Measurements from ENCODE around the gene B3GNT5. TPM values are rescaled to one million over a fixed set of nuclear protein-coding genes. Genes with fewer than 3 reads are reported as not detected.
A peak's percentile ranks its signal among the peaks of the same experiment; 100 is the strongest.

Gene B3GNT5
- total RNA-seq, 1 experiment from 2014 or later: 8.6 TPM

GRCh38 chr3:183303690-183304089 lies 50.6 kb downstream of the B3GNT5 start:
- H3K27me3 ChIP-seq (ENCODE audit: low read length): no peaks in the 10 kb centered on the region
- no peaks in the 10 kb centered on the region for H4K20me1 ChIP-seq (ENCODE audit: insufficient read depth, low read depth, low read length)
- no peak overlapping the region for H3K4me2 ChIP-seq (ENCODE audit: low read depth, low read length, poor library complexity, severe bottlenecking)
- H3K27ac ChIP-seq (ENCODE audit: low read length): no peak overlapping the region
- H3K36me3 ChIP-seq (ENCODE audit: insufficient read depth, low read length): no peaks in the 10 kb centered on the region
- H3K9ac ChIP-seq (ENCODE audit: low read length): no peak overlapping the region
- H3K4me3 ChIP-seq (ENCODE audit: low read length): no peak overlapping the region
- no peak overlapping the region for H2AFZ ChIP-seq (ENCODE audit: low read length)
- peaks cover 22% of the 10 kb centered on the region for H3K4me1 ChIP-seq (ENCODE audit: low read length)
- no peaks in the 10 kb centered on the region for H3K79me2 ChIP-seq (ENCODE audit: low read length)
- no peaks in the 10 kb centered on the region for H3K9me3 ChIP-seq (ENCODE audit: low read length)
- no peak for DNase-seq
- no peaks in the 10 kb centered on the region for H3K9me2 ChIP-seq (replicated peaks; ENCODE audit: insufficient read depth, low read length)

- Histone ChIP-seq H2AFZ (ENCODE audit: low read length) (no peak overlapping the region), H3K4me1 (ENCODE audit: low read length) (peaks cover 22% of the 10 kb centered on the region), H3K36me3 (ENCODE audit: insufficient read depth, low read length) (peaks cover 4% of the 10 kb centered on the region; the same call in 1 of the 2 replicates), H3K79me2 (ENCODE audit: low read length) (no peaks in the 10 kb centered on the region), H3K27me3 (ENCODE audit: low read length) (no peaks in the 10 kb centered on the region), H3K9me3 (ENCODE audit: low read length) (no peaks in the 10 kb centered on the region), H3K9ac (ENCODE audit: low read length) (no peak overlapping the region), H3K4me3 (ENCODE audit: low read length) (no peak overlapping the region), H3K4me2 (ENCODE audit: low read depth, low read length, poor library complexity, severe bottlenecking) (no peak overlapping the region), H4K20me1 (ENCODE audit: insufficient read depth, low read depth, low read length) (no peaks in the 10 kb centered on the region), H3K9me2 (replicated peaks; ENCODE audit: insufficient read depth, low read length) (no peaks in the 10 kb centered on the region), H3K27ac (ENCODE audit: low read length) (no peak overlapping the region)
- DNase-seq: peak; percentile 56
Observed at GRCh38 chr3:183306798-183307671, 54.0 kb downstream of the B3GNT5 start.

- Histone ChIP-seq H3K27me3 (ENCODE audit: low read length) (no peaks in the 10 kb centered on the region), H3K4me1 (ENCODE audit: low read length) (peaks cover 29% of the 10 kb centered on the region), H3K9me2 (replicated peaks; ENCODE audit: insufficient read depth, low read length) (no peaks in the 10 kb centered on the region), H3K9ac (ENCODE audit: low read length) (no peak overlapping the region), H4K20me1 (ENCODE audit: insufficient read depth, low read depth, low read length) (no peaks in the 10 kb centered on the region), H2AFZ (ENCODE audit: low read length) (no peak overlapping the region), H3K9me3 (ENCODE audit: low read length) (no peaks in the 10 kb centered on the region), H3K4me3 (ENCODE audit: low read length) (no peak overlapping the region), H3K36me3 (ENCODE audit: insufficient read depth, low read length) (peaks cover 4% of the 10 kb centered on the region; the same call in 1 of the 2 replicates), H3K79me2 (ENCODE audit: low read length) (no peaks in the 10 kb centered on the region), H3K4me2 (ENCODE audit: low read depth, low read length, poor library complexity, severe bottlenecking) (no peak overlapping the region), H3K27ac (ENCODE audit: low read length) (no peak overlapping the region)
- no peak for DNase-seq
Observed at GRCh38 chr3:183307749-183308148, 54.7 kb downstream of the B3GNT5 start.

- no peak for DNase-seq
Observed at GRCh38 chr3:183308751-183309150, 55.7 kb downstream of the B3GNT5 start.

GRCh38 chr3:183309276-183309675 lies 56.2 kb downstream of the B3GNT5 start:
- Histone ChIP-seq H2AFZ (ENCODE audit: low read length) (no peak overlapping the region), H3K9me3 (ENCODE audit: low read length) (no peaks in the 10 kb centered on the region), H3K4me2 (ENCODE audit: low read depth, low read length, poor library complexity, severe bottlenecking) (no peak overlapping the region), H3K27ac (ENCODE audit: low read length) (no peak overlapping the region), H3K36me3 (ENCODE audit: insufficient read depth, low read length) (peaks cover 4% of the 10 kb centered on the region; the same call in 1 of the 2 replicates), H3K4me3 (ENCODE audit: low read length) (no peak overlapping the region), H3K9me2 (replicated peaks; ENCODE audit: insufficient read depth, low read length) (no peaks in the 10 kb centered on the region), H3K79me2 (ENCODE audit: low read length) (no peaks in the 10 kb centered on the region), H3K27me3 (ENCODE audit: low read length) (no peaks in the 10 kb centered on the region), H3K9ac (ENCODE audit: low read length) (no peak overlapping the region), H3K4me1 (ENCODE audit: low read length) (peaks cover 29% of the 10 kb centered on the region), H4K20me1 (ENCODE audit: insufficient read depth, low read depth, low read length) (no peaks in the 10 kb centered on the region)
- DNase-seq: no peak

More at GRCh38 chr3:183308751-183309150, 55.7 kb downstream of the B3GNT5 start:
- Histone ChIP-seq H3K79me2 (ENCODE audit: low read length) (no peaks in the 10 kb centered on the region), H3K4me1 (ENCODE audit: low read length) (peaks cover 29% of the 10 kb centered on the region), H3K4me2 (ENCODE audit: low read depth, low read length, poor library complexity, severe bottlenecking) (no peak overlapping the region), H3K27me3 (ENCODE audit: low read length) (no peaks in the 10 kb centered on the region), H3K9me2 (replicated peaks; ENCODE audit: insufficient read depth, low read length) (no peaks in the 10 kb centered on the region), H3K9ac (ENCODE audit: low read length) (no peak overlapping the region), H4K20me1 (ENCODE audit: insufficient read depth, low read depth, low read length) (no peaks in the 10 kb centered on the region), H3K36me3 (ENCODE audit: insufficient read depth, low read length) (peaks cover 4% of the 10 kb centered on the region; the same call in 1 of the 2 replicates), H2AFZ (ENCODE audit: low read length) (no peak overlapping the region), H3K4me3 (ENCODE audit: low read length) (no peak overlapping the region), H3K27ac (ENCODE audit: low read length) (no peak overlapping the region), H3K9me3 (ENCODE audit: low read length) (no peaks in the 10 kb centered on the region)

- H3K79me2 ChIP-seq (ENCODE audit: low read length): no peaks in the 10 kb centered on the region
- H3K4me3 ChIP-seq (ENCODE audit: low read length): no peak overlapping the region
- no peaks in the 10 kb centered on the region for H3K9me3 ChIP-seq (ENCODE audit: low read length)
- no peaks in the 10 kb centered on the region for H4K20me1 ChIP-seq (ENCODE audit: insufficient read depth, low read depth, low read length)
- no peaks in the 10 kb centered on the region for H3K9me2 ChIP-seq (replicated peaks; ENCODE audit: insufficient read depth, low read length)
- no peak for DNase-seq
- H3K9ac ChIP-seq (ENCODE audit: low read length): no peak overlapping the region
- H3K36me3 ChIP-seq (ENCODE audit: insufficient read depth, low read length): peaks cover 4% of the 10 kb centered on the region; the same call in 1 of the 2 replicates
- no peak overlapping the region for H2AFZ ChIP-seq (ENCODE audit: low read length)
- H3K4me1 ChIP-seq (ENCODE audit: low read length): peaks cover 21% of the 10 kb centered on the region
- H3K4me2 ChIP-seq (ENCODE audit: low read depth, low read length, poor library complexity, severe bottlenecking): no peak overlapping the region
- H3K27me3 ChIP-seq (ENCODE audit: low read length): no peaks in the 10 kb centered on the region
- no peak overlapping the region for H3K27ac ChIP-seq (ENCODE audit: low read length)
Observed at GRCh38 chr3:183310936-183311335, 57.9 kb downstream of the B3GNT5 start.

- H2AFZ ChIP-seq (ENCODE audit: low read length): no peak overlapping the region
- no peaks in the 10 kb centered on the region for H3K27me3 ChIP-seq (ENCODE audit: low read length)
- peaks cover 4% of the 10 kb centered on the region; the same call in 1 of the 2 replicates for H3K36me3 ChIP-seq (ENCODE audit: insufficient read depth, low read length)
- no peaks in the 10 kb centered on the region for H3K79me2 ChIP-seq (ENCODE audit: low read length)
- H3K9ac ChIP-seq (ENCODE audit: low read length): no peak overlapping the region
- no peak overlapping the region for H3K4me2 ChIP-seq (ENCODE audit: low read depth, low read length, poor library complexity, severe bottlenecking)
- no peak for DNase-seq
- no peak overlapping the region for H3K27ac ChIP-seq (ENCODE audit: low read length)
- no peaks in the 10 kb centered on the region for H4K20me1 ChIP-seq (ENCODE audit: insufficient read depth, low read depth, low read length)
- H3K4me1 ChIP-seq (ENCODE audit: low read length): peaks cover 12% of the 10 kb centered on the region
- H3K9me2 ChIP-seq (replicated peaks; ENCODE audit: insufficient read depth, low read length): no peaks in the 10 kb centered on the region
- no peak overlapping the region for H3K4me3 ChIP-seq (ENCODE audit: low read length)
- H3K9me3 ChIP-seq (ENCODE audit: low read length): no peaks in the 10 kb centered on the region
Observed at GRCh38 chr3:183312433-183312832, 59.4 kb downstream of the B3GNT5 start.

- H3K9me2 ChIP-seq (replicated peaks; ENCODE audit: insufficient read depth, low read length): no peaks in the 10 kb centered on the region
- H3K4me3 ChIP-seq (ENCODE audit: low read length): no peak overlapping the region
- no peak overlapping the region for H3K27ac ChIP-seq (ENCODE audit: low read length)
- peaks cover 13% of the 10 kb centered on the region for H3K4me1 ChIP-seq (ENCODE audit: low read length)
- no peak overlapping the region for H3K4me2 ChIP-seq (ENCODE audit: low read depth, low read length, poor library complexity, severe bottlenecking)
- H3K9me3 ChIP-seq (ENCODE audit: low read length): no peaks in the 10 kb centered on the region
- no peak overlapping the region for H3K9ac ChIP-seq (ENCODE audit: low read length)
- H3K36me3 ChIP-seq (ENCODE audit: insufficient read depth, low read length): peaks cover 4% of the 10 kb centered on the region; the same call in 1 of the 2 replicates
- no peaks in the 10 kb centered on the region for H3K27me3 ChIP-seq (ENCODE audit: low read length)
- no peaks in the 10 kb centered on the region for H3K79me2 ChIP-seq (ENCODE audit: low read length)
- H2AFZ ChIP-seq (ENCODE audit: low read length): no peak overlapping the region
- no peak for DNase-seq
- H4K20me1 ChIP-seq (ENCODE audit: insufficient read depth, low read depth, low read length): no peaks in the 10 kb centered on the region
Observed at GRCh38 chr3:183313351-183313750, 60.3 kb downstream of the B3GNT5 start.
